ENCODE data around the gene CRIP2. TPM values are rescaled to one million over a fixed set of nuclear protein-coding genes. Genes with fewer than 3 reads are reported as not detected.

Gene CRIP2
- total RNA-seq, 3 donors from 2014 or later (not counting 1 experiment from before 2014, with no cell fraction given) = 1.7 to 4.6 (median 2.0) TPM

- no peak overlapping the region for H3K4me3 ChIP-seq (ENCODE audit: low read length)
- H3K27ac ChIP-seq (ENCODE audit: low read length) = no peak overlapping the region
- peaks cover 2% of the 10 kb centered on the region for H3K36me3 ChIP-seq (ENCODE audit: control insufficient read depth, insufficient read depth, low read length)
- Mint-ChIP-seq H3K36me3 (no peaks in the 10 kb centered on the region), H3K27me3 (ENCODE audit: low read depth in 2 of 2) (peaks cover 0 to 6% of the 10 kb centered on the region in 2 donors), H3K4me3 (no peak overlapping the region), H3K27ac (no peak overlapping the region), H3K9me3 (no peaks in the 10 kb centered on the region), H3K4me1 (peaks cover 0 to 8% of the 10 kb centered on the region in 2 donors)
- H3K9me3 ChIP-seq (ENCODE audit: control insufficient read depth, insufficient read depth, low read length) = no peaks in the 10 kb centered on the region
- H3K4me1 ChIP-seq (ENCODE audit: control insufficient read depth, insufficient read depth, low read length) = peaks cover 24% of the 10 kb centered on the region
- intact Hi-C loops (cut with micrococcal nuclease) = no loop called here
- DNase-seq (no peak), ATAC-seq (no peak)
- WGBS (ENCODE audit: insufficient coverage) = 73% methylated on average over 16 of the region's 19 CpGs
- peaks cover 17% of the 10 kb centered on the region for H3K27me3 ChIP-seq (ENCODE audit: control insufficient read depth, insufficient read depth, low read length)
- TF ChIP-seq CTCF (IDR thresholded peaks at IDR 0.05) = no peak
Measured at GRCh38 chr14:105471297-105471821, 3.3 kb upstream of the CRIP2 start.

- Histone ChIP-seq H3K4me1 (ENCODE audit: control insufficient read depth, insufficient read depth, low read length) (peaks cover 30% of the 10 kb centered on the region), H3K9me3 (ENCODE audit: control insufficient read depth, insufficient read depth, low read length) (no peaks in the 10 kb centered on the region), H3K4me3 (ENCODE audit: low read length) (no peak overlapping the region), H3K27me3 (ENCODE audit: control insufficient read depth, insufficient read depth, low read length) (peaks cover 22% of the 10 kb centered on the region), H3K36me3 (ENCODE audit: control insufficient read depth, insufficient read depth, low read length) (peaks cover 2% of the 10 kb centered on the region), H3K27ac (ENCODE audit: low read length) (no peak overlapping the region)
- H3K4me1 Mint-ChIP-seq = peaks cover 0 to 13% of the 10 kb centered on the region in 2 donors
- H3K27me3 Mint-ChIP-seq (ENCODE audit: low read depth in 2 of 2) = peaks cover 0 to 6% of the 10 kb centered on the region in 2 donors
- intact Hi-C loops (cut with micrococcal nuclease) = no loop called here
- 94% methylated on average over 8 of the region's 8 CpGs for WGBS (ENCODE audit: insufficient coverage)
- ATAC-seq = no peak
- no peaks in the 10 kb centered on the region for H3K36me3 Mint-ChIP-seq
- no peak overlapping the region for H3K27ac Mint-ChIP-seq
- no peaks in the 10 kb centered on the region for H3K9me3 Mint-ChIP-seq
- no peak overlapping the region for H3K4me3 Mint-ChIP-seq
- no peak for TF ChIP-seq CTCF (IDR thresholded peaks at IDR 0.05)
- no peak for DNase-seq
Measured at GRCh38 chr14:105471823-105472485, 2.7 kb upstream of the CRIP2 start.

- no peak overlapping the region for H3K27ac Mint-ChIP-seq
- intact Hi-C loops (cut with micrococcal nuclease) = no loop called here
- H3K4me1 Mint-ChIP-seq = peaks cover 6 to 18% of the 10 kb centered on the region in 2 donors
- TF ChIP-seq CTCF (IDR thresholded peaks at IDR 0.05) = no peak
- ATAC-seq = no peak
- no peak overlapping the region for H3K4me3 Mint-ChIP-seq
- no peak for DNase-seq
- H3K27ac ChIP-seq (ENCODE audit: low read length) = no peak overlapping the region
- H3K4me1 ChIP-seq (ENCODE audit: control insufficient read depth, insufficient read depth, low read length) = peaks cover 36% of the 10 kb centered on the region
- H3K27me3 Mint-ChIP-seq (ENCODE audit: low read depth in 2 of 2) = peaks cover 0 to 6% of the 10 kb centered on the region in 2 donors
- peaks cover 22% of the 10 kb centered on the region for H3K27me3 ChIP-seq (ENCODE audit: control insufficient read depth, insufficient read depth, low read length)
- H3K9me3 Mint-ChIP-seq = no peaks in the 10 kb centered on the region
- H3K36me3 Mint-ChIP-seq = no peaks in the 10 kb centered on the region
- WGBS (ENCODE audit: insufficient coverage) = 92% methylated on average over 12 of the region's 12 CpGs
- H3K9me3 ChIP-seq (ENCODE audit: control insufficient read depth, insufficient read depth, low read length) = no peaks in the 10 kb centered on the region
- H3K36me3 ChIP-seq (ENCODE audit: control insufficient read depth, insufficient read depth, low read length) = peaks cover 2% of the 10 kb centered on the region
- H3K4me3 ChIP-seq (ENCODE audit: low read length) = no peak overlapping the region
Measured at GRCh38 chr14:105472486-105472991, 2.1 kb upstream of the CRIP2 start.

Data from natural killer cell (primary cell).